Measurements from ENCODE around the gene COQ9. TPM values are rescaled to one million over a fixed set of nuclear protein-coding genes. Genes with fewer than 3 reads are reported as not detected.
"Not testable (repeated sequence)": the region's sequence is repeated elsewhere in the genome, so short reads cannot be mapped to it uniquely, and the experiment has no call there.

COQ9 gene
- total RNA-seq, 1 donor from 2014 or later, result 46.8 TPM

DNA sequence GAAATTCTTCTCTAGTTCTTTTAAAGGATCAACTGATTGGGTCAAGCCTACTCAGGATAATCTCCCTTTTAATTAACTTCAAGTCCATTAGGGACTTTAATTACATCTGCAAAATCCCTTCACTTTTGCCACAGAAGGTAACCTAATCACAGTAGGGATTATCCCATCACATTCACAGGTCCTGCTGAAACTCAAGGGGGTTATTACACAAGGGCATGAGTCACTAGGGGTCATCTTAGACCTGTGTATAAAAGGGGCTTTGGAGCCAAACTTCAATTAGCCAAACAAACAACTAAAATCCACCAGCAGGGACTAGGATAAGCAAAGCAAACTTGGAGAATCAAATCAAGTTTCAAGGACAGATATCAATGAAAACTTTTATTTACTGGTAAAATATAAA, 19.5 kb upstream of the COQ9 start:
- DNase-seq (ENCODE audit: low read depth, low spot score), result no peak
- H3K27ac Mint-ChIP-seq (ENCODE audit: unreplicated experiment), result peak overlapping the region; percentile 45

DNA sequence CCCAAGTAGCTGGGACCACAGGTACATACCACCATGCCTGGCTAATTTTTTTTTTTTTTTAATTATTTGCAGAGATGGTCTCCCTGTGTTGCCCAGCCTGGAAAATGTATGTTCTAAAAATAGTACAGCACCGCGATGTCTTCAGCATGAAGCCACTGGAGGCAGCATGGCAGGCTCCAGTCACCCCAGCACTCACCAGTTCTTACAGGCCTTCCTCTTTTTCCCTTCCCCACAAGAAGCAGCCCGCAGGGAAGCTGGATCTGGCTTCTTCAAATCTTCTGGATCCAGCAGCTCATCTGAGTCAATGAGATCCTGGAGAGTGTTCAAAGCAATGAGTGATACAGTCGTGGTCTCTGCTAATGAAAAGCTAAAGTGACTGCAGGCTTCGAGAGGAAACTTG, 16.3 kb upstream of the COQ9 start:
- DNase-seq (ENCODE audit: low read depth, low spot score), result no peak
- H3K4me1 Mint-ChIP-seq, result no peaks in the 10 kb centered on the region
- no peak overlapping the region for H3K4me3 Mint-ChIP-seq
- no peaks in the 10 kb centered on the region for H3K9me3 Mint-ChIP-seq
- H3K27ac Mint-ChIP-seq (ENCODE audit: unreplicated experiment), result no peak overlapping the region
- TF ChIP-seq, protein P1, sequence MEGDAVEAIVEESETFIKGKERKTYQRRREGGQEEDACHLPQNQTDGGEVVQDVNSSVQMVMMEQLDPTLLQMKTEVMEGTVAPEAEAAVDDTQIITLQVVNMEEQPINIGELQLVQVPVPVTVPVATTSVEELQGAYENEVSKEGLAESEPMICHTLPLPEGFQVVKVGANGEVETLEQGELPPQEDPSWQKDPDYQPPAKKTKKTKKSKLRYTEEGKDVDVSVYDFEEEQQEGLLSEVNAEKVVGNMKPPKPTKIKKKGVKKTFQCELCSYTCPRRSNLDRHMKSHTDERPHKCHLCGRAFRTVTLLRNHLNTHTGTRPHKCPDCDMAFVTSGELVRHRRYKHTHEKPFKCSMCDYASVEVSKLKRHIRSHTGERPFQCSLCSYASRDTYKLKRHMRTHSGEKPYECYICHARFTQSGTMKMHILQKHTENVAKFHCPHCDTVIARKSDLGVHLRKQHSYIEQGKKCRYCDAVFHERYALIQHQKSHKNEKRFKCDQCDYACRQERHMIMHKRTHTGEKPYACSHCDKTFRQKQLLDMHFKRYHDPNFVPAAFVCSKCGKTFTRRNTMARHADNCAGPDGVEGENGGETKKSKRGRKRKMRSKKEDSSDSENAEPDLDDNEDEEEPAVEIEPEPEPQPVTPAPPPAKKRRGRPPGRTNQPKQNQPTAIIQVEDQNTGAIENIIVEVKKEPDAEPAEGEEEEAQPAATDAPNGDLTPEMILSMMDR (conservative IDR thresholded peaks at IDR 0.05), result no peak
- peaks cover 25% of the 10 kb centered on the region for H3K36me3 Mint-ChIP-seq (ENCODE audit: low read depth)
- no peaks in the 10 kb centered on the region for H3K27me3 Mint-ChIP-seq (ENCODE audit: low read depth)

More for the DNA sequence above, 19.5 kb upstream of the COQ9 start:
- no peaks in the 10 kb centered on the region for H3K27me3 Mint-ChIP-seq (ENCODE audit: low read depth)
- H3K4me3 Mint-ChIP-seq, result no peak overlapping the region
- TF ChIP-seq, protein P1 (conservative IDR thresholded peaks at IDR 0.05), result no peak
- no peaks in the 10 kb centered on the region for H3K9me3 Mint-ChIP-seq
- H3K4me1 Mint-ChIP-seq, result no peaks in the 10 kb centered on the region
- peaks cover 21% of the 10 kb centered on the region for H3K36me3 Mint-ChIP-seq (ENCODE audit: low read depth)

DNA sequence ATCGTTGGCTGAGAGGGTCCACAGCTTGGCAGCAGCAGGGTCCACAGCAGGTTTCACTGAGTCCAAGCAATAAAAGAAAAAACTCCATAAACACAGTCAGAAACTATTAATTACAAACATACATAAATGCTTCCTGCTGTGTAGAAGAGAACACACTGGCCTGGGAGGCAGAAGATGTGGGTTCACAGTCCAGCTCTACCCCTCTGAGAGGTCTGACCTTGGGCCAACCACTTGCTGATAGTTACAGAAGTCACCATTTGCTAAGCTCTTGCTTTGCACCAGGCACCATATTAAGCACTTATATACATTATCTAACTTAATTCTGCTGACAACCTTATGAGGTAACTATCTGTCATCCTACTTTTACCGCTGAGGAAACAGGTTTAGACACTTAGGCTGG, 14.8 kb upstream of the COQ9 start:
- Mint-ChIP-seq H3K27ac (ENCODE audit: unreplicated experiment) (no peak overlapping the region), H3K27me3 (ENCODE audit: low read depth) (no peaks in the 10 kb centered on the region), H3K4me1 (no peaks in the 10 kb centered on the region), H3K9me3 (no peaks in the 10 kb centered on the region), H3K36me3 (ENCODE audit: low read depth) (peaks cover 25% of the 10 kb centered on the region), H3K4me3 (no peak overlapping the region)
- TF ChIP-seq, protein P1 (conservative IDR thresholded peaks at IDR 0.05), result no peak
- no peak for DNase-seq (ENCODE audit: low read depth, low spot score)

DNA sequence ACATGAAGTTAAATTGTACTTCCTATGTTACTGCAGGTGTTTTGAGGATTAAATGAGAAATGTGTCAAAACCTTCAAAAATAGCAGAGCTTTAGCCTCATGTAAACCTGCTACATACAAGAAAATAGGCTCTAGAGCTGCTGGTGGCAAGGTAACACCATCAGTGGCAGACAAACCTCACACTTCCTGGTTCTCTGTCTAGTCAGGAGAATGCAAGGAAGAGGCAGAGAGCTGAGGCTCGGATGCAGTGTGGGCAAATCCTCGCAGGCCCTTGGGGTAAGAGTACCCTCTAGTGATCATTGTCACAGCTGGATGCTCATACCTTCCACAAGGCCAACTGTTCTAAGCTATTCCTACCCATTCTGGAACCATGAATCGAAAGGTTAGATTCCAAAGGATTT, 14.3 kb upstream of the COQ9 start:
- no peaks in the 10 kb centered on the region for H3K4me1 Mint-ChIP-seq
- no peak for DNase-seq (ENCODE audit: low read depth, low spot score)
- no peak overlapping the region for H3K27ac Mint-ChIP-seq (ENCODE audit: unreplicated experiment)
- H3K4me3 Mint-ChIP-seq, result no peak overlapping the region
- H3K27me3 Mint-ChIP-seq (ENCODE audit: low read depth), result no peaks in the 10 kb centered on the region
- peaks cover 26% of the 10 kb centered on the region for H3K36me3 Mint-ChIP-seq (ENCODE audit: low read depth)
- TF ChIP-seq, protein P1 (conservative IDR thresholded peaks at IDR 0.05), result no peak
- no peaks in the 10 kb centered on the region for H3K9me3 Mint-ChIP-seq

DNA sequence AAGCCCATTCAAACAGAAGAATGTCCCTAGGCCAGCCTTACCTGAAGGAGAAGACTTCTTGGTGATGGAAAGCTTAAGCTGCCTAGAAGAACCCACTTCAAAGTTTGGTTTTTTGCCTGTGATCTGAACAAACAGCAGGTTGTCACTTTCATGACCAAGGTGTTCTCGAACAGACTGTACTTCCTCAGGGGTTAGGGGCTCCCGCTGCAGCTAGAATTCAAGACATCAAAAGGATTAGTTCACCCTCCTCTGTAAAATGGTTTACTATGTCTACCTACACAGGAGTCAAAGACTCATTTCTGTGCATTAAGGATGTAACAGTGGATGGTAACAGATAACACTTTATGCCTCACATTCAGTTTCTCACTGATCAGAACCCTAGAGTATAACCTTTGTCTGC, 13.3 kb upstream of the COQ9 start:
- H3K4me1 Mint-ChIP-seq, result no peaks in the 10 kb centered on the region
- H3K27me3 Mint-ChIP-seq (ENCODE audit: low read depth), result no peaks in the 10 kb centered on the region
- no peak overlapping the region for H3K4me3 Mint-ChIP-seq
- DNase-seq (ENCODE audit: low read depth, low spot score), result no peak
- no peak overlapping the region for H3K27ac Mint-ChIP-seq (ENCODE audit: unreplicated experiment)
- peaks cover 28% of the 10 kb centered on the region for H3K36me3 Mint-ChIP-seq (ENCODE audit: low read depth)
- TF ChIP-seq, protein P1 (conservative IDR thresholded peaks at IDR 0.05), result no peak
- H3K9me3 Mint-ChIP-seq, result no peaks in the 10 kb centered on the region

DNA sequence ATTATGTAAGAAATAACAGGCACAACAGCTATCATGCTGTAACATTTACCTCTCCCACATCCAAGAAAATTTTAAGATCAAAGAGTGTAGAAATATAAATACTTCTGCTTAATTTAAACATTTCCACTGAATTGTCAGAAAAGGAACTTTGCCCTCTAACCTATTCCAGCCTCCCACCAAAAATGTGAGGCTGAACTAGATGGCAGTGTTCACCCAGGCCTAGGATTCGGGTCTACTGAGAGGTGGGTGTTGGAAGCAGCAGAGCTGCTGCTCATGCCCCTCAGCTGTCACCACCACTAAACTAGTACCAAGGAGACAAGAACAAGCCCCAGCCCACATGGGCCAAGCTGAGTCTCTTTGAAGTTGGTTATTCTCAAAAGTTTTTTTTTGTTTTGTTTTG, 11.4 kb upstream of the COQ9 start:
- Mint-ChIP-seq H3K27ac (ENCODE audit: unreplicated experiment) (no peak overlapping the region), H3K9me3 (no peaks in the 10 kb centered on the region), H3K4me3 (no peak overlapping the region), H3K4me1 (no peaks in the 10 kb centered on the region), H3K27me3 (ENCODE audit: low read depth) (no peaks in the 10 kb centered on the region), H3K36me3 (ENCODE audit: low read depth) (peaks cover 37% of the 10 kb centered on the region)
- TF ChIP-seq, protein P1 (conservative IDR thresholded peaks at IDR 0.05), result no peak
- DNase-seq (ENCODE audit: low read depth, low spot score), result no peak

DNA sequence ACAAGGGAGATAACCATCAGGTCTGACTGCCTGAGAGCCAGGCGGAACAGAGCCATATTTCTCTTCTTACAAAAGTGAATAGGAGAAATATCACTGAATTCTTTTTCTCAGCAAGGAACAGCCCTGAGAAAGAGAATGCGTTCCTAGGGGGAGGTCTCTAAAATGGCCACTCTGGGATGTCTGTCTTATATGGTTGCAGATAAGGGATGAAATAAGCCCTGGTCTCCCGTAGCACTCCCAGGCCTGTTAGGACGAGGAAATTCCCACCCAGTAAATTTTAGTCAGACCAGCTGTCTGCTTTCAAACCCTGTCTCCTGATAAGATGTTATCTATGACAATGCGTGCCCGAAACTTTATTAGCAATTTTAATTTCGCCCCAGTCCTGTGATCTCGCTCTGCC, 7.3 kb upstream of the COQ9 start:
- H3K27me3 Mint-ChIP-seq (ENCODE audit: low read depth); DNase-seq (ENCODE audit: low read depth, low spot score); H3K4me3 Mint-ChIP-seq; H3K27ac Mint-ChIP-seq (ENCODE audit: unreplicated experiment); H3K4me1 Mint-ChIP-seq; H3K9me3 Mint-ChIP-seq: not testable (repeated sequence)
- H3K36me3 Mint-ChIP-seq (ENCODE audit: low read depth), result peaks cover 36% of the 10 kb centered on the region

DNA sequence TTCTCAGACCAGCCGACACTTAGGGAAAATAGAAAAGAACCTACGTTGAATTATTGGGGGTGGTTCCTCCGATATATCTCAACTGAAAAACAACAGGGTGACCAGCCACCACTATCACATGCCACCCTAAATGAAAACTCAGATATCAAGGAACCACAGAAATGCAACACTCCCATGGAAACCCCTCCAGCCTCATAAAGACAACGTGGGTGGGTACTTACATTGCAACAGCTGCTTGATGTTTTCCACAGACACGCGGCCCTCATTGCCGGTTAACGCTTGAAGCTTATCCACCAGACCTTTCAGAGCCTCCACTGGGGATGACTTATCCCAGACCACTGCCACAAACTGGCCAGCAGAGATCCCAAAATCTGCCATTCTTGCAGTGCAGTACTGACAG, 6.7 kb upstream of the COQ9 start:
- not testable (repeated sequence) for H3K27ac Mint-ChIP-seq (ENCODE audit: unreplicated experiment); DNase-seq (ENCODE audit: low read depth, low spot score); H3K4me3 Mint-ChIP-seq; H3K4me1 Mint-ChIP-seq; H3K27me3 Mint-ChIP-seq (ENCODE audit: low read depth); H3K9me3 Mint-ChIP-seq
- H3K36me3 Mint-ChIP-seq (ENCODE audit: low read depth), result peaks cover 36% of the 10 kb centered on the region

Measured in neural crest cell (in vitro differentiated cells).